ENCODE results near the gene UTRN.

The UTRN gene

DNA sequence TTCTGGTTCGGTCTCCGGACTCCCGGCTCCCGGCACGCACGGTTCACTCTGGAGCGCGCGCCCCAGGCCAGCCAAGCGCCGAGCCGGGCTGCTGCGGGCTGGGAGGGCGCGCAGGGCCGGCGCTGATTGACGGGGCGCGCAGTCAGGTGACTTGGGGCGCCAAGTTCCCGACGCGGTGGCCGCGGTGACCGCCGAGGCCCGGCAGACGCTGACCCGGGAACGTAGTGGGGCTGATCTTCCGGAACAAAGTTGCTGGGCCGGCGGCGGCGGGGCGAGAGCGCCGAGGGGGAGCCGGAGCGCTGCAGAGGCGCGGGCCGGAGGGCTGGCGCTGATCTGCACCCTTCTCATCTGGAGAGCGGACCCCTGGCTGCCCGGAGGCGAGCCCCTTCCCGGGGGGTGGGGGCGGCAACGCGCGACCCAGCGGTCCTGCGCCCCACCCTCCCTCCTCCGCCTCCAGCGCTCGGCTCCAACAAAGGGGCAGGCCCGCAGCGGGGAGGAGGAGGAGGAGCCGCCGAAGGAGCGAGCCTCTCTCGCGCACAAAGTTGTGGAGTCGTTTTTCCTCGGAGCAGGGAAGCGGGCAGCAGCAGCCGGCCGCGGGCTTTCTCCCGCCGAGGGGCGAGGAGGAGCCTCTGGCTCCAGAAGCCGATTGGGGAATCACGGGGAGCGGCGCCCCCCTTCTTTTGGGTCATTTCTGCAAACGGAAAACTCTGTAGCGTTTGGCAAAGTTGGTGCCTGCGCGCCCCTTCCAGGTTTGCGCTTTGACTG is at the start of gene UTRN:
TSS of gene UTRN (plus strand) at position 553 of the 765 bp plus-strand sequence. CDS start 6,494 bp downstream, outside the sequence.
- peak in 1 of 2 donors; percentile 35 for DNase-seq (ENCODE audit: low read depth in 2 of 2)

DNA sequence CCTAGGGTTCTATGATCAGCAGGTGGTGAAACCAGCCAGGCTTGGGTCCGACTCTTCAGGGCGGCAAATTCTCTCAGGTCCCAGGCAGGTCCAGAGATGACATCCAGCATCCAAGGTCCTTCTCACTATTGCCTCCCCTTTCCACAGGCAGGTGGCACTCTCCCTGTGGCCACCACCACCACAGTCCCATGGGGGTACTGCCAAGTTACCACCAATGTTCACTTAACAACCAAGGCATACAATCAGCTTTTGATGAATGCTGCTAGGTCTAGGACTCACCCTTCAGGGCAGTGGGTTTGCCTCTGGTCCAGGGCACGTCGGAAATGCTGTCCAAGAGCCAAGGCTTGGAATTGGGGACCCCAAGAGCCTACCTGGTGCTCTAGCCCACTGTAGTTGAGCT is 40.4 kb upstream of the UTRN start:
- DNase-seq (ENCODE audit: low read depth in 2 of 2): no peak

DNA sequence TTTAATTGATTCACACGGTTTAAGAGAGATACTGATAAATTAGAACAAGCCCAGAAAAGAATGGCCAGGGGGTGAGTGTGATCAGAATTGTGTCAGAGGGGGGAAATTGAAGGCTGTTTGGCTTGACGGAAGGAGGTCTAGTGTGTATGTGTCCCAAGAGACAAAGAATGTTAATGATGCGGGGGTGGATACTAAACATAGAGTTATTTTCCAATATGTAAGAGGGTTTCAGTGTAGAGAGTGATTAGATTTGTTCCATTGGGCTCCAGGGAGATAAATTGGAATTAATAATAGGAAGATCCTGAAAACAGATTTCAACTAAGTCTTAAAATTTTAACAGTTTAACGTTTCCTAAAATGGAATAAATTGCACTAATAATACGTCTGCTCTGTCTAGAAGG is 38.1 kb upstream of the UTRN start:
- no peak for DNase-seq (ENCODE audit: low read depth in 2 of 2)

DNA sequence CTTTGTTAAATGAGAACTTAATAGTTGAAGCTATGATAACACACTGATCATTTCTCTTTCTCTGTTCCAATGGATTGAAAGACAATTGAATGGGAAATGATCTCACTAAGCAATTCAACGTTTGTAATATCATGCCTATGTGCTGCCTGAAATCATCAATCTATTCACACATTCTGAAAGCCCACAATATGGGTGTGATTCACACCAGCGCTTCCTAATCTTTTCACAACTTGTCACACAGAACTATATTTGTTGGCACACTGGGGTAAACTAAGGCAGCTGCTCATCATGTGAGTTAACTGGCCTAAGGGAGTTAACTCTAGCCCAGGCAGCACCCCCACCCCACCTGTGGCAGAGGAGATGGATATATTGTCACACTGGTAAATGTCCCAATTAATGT is 37.1 kb upstream of the UTRN start:
- DNase-seq (ENCODE audit: low read depth in 2 of 2): no peak

DNA sequence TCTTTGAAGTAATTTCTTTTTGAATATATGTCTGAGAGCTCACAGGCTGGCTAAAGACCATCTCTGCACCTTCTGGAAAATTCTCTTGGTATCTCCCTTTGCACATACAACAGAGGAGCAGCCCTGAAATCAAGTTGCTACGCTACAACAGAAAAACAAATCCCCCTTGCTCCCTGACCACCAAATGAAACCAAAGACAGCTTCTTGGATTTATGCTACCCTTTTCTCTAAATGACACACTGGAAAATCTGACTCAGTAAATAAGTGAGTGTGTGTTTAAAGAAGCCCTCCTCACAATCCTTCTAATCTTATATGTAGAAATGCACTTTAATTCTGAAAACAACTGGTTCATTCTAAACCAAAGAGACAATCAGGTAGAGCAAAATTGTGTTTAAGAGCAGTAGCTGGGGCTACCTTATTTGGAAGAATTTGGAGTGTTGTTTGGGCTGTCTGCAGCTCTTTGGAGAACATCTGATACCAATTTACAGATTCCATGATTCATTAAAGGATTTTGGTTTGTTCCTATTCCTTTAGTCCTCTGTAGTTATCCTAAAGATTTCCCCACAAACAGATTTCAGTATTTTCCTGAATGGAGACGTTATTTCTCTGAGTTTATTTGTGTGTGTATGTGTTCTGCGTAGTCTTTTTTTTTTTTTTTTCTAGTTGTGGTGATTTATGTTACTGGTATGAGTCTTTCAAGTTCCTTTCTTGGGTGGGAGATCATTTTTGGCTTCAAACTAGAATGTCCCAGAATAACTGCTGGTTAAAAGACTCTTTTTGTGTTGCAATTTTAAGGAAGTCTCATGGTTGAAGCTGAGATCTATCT is 36.4 kb upstream of the UTRN start:
- DNase-seq (ENCODE audit: low read depth in 2 of 2): no peak

DNA sequence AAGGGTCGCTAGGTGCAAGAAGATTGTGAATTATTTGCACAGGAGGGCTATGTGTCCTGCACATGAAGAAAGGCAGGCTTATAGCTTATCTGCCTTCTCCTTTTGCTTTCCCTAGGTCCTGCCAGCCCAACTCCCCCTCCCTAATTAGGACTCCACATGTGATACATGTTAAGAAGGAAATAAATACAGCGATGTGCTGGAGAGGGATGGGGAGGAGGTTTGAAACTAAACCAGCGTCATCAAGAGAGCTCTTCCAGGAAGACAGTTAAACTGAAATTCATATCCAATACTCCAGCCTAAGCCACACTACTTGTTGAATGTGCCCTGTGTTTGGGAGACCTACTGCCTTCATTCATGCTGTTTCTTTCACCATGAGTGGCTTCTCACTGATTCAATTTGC is 34.9 kb upstream of the UTRN start:
- no peak for DNase-seq (ENCODE audit: low read depth in 2 of 2)

DNA sequence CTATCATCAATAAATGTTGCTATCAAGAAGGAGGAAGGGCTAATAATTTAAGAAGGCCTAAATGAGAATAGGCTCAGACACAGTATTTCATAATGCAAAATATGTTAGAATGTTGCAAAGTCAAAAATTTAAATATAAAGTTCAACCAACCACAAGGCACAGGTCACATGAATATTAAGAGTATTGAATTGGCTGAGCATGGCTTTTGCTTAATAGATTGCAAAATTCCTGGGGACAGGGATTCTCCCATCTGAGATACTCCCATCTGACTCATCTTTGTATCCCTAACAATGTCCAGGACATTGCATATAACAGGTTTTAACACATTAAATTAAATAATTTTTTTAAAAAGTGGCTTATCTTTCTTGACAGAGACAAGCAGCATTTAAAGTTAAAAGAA is 32.9 kb upstream of the UTRN start:
- no peak for DNase-seq (ENCODE audit: low read depth in 2 of 2)

DNA sequence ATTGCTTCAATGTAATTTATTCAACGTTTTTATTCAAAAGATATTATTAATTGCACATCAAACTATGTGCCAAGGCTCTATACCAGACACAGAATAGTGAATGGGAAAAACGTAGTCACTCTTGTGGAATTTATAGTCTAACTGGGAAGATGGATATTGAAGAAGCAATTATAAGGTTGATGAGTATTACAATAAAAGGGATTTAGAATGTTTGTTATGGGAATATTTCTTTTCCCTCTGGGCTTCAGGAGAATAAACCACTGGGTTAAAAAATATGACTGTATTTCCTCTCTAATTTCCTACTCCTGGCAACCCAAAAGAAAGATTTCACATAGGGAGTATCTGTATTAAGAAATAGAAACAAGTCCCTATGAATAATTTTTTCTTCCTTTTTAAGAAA is 25.1 kb upstream of the UTRN start:
- no peak for DNase-seq (ENCODE audit: low read depth in 2 of 2)

DNA sequence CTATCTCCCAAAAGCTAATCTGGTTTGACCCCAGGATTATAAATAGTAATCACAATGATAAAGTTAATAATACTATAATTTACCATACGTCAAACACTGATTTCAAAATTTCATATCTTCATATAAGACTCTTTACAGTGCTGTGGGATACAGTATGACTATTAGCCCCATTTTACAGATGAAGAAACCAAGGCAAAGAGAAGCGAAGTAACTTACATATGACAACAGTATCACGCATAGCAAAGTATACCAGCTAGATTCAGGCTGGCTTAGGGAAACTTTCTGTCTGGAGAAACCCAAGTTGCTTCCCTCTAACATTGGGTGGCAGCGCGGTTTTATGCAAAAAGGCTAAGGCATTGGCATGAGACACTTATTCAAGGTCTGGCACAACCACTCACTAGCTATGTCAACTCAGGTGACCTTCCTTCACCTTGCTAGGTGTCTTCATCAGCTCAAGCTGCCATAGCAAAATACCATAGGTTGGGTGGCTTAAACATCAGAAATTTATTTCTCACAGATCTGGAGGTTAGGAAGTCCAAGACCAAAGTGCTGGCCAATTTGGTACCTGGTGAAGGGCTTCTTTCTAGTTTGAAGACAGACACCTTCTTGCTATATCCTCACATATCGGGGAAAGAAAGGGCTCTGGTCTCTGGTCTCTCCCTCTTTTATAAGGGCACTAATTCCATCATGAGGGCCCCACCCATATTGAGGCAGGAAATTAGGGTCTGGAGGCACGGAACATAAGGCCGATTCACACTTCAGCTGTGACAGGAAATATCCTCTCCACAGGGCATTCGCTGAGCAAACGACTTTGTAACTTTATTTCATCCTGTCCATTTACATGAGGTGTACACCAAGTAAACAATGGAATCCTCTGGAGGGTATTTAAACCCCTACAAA is 22.4 kb upstream of the UTRN start:
- DNase-seq (ENCODE audit: low read depth in 2 of 2): peak in 1 of 2 donors; percentile 12

DNA sequence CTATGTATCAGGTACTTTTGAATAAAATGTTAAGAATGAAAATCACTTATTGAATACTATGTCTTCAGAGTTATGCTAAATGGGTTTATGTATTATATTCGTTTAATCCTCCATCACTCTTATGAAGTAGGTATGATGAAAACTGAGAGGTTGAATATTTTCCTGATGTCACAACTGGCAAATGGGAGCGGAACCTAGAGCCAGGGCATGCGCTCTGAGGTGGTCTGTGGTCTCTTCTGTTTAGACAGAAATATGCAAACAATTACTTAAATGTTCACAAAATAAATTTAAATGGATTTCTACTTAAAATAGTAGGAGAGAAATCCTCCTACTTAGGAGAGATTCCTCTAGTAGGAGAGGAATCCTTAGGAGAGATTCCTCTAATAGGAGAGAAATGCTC is 21.3 kb upstream of the UTRN start:
- DNase-seq (ENCODE audit: low read depth in 2 of 2): no peak

DNA sequence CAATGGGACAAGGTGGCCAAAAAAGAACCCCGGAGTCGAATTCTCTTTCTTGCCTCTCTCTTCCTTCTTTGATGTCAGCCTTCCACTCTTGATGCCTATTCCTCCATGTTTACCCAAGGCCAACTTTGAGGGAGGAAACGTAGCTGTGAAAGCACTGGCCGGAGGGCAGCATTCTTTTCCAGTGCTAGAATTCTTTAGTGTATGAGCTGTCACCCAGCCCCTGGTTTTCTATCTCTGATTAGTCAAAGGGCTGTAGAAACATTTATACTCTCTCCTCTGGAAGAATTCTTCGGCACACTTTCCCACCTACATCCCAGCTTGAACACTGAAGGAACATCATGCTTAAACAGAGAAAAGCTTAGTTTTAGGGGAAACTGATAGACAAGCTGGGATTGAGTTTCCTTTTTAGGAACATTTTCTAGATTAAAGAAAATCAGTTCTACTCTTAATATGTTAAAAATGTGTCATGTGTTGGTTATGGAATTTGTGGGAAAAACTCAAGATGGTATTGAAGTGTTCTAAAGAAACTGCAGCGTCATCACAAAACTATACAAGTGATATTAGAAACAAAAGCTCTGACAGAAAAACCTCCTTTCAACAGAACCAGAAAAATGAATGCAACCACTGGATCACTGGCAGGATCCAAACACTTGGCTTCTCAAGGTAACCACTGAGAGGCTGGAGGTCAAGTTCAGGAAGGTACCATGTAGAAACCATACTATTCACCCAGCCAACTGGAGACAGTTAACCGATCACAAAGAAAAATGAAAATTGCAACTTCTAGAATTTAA is 20.7 kb upstream of the UTRN start:
- DNase-seq (ENCODE audit: low read depth in 2 of 2): no peak

DNA sequence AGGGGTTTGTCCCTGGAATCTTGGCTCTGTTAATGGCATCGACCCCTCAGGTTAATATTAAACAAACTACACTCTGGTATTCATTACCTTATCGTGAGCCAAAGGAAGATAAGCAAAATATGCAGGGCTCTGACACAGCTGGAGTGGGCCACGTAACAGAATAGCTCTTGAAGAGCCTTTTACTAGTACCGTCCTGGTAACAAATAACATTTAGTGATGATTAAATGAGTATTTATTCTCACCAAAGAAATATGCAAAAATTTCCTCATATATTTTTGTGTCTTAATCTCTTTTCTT is 20.1 kb upstream of the UTRN start:
- DNase-seq (ENCODE audit: low read depth in 2 of 2): no peak

DNA sequence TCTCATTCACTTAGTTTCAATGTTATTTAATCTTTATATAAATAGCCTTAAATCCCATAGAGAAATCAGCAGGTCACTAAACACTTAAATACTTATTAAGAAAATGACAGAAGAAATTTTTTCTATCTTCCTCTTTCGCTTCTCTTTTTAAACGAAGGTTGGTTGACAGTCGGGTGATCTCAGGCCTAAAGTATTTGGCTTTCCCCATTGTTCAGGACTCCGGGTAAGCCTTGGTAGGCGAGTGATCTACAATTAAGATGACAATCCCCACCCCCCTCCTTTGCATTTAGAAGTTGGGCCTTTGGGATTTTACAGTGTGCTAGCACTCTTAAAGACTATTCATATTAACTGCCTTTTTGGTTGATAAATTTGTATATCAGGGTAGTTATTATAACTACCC is 19.7 kb upstream of the UTRN start:
- DNase-seq (ENCODE audit: low read depth in 2 of 2): no peak

DNA sequence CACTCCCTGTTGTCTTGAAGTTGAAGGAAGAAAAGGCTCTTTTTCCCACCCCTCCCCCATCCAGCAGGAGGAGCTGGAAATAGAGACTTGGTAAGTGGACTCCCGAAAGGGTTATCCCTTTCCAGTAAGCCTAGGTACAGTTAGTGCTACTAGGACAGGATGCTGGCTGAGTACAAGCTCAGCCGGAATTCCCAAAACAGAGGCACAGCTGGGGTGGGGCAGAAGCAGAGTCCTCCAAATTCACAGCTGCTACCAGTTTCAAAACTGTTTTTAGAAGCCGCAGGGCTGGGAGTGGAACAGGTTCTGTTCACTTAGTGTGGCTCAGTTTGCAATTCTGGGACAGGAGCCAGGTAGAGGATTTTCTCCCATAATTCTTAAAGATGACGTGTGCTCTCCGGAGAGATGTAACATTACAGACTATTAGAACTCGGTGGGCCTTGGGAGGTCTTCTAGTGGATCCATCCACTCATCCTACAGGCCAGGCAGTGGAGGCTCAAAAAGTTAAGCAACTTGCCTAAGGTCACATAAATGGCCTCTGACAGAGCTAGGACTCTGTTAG is 19.0 kb upstream of the UTRN start:
- no peak for DNase-seq (ENCODE audit: low read depth in 2 of 2)

DNA sequence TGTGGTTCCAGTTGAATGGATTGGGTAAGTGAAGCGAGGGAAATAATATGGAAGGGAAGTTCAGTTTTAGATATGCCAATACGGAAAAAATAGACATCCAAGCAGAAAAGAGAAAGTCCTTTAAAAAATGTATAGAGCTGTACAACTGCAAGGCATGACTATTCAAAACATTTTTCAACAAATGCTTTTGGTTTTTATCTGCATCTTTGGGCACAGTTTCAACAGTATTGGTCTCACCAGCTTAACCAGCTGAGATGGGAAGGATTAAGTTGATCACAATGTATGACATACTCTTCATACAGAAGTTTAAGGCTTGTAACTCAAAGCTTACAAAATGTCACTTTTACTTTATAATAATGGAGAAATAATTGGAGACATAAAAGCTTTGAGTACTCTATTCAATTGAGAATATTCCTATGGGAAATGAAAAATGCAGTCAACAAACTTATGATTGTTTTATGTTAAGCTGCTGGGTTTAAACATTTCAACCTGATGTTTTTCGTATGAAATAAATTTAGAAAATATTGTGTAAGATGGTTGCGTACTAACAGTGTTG is 16.3 kb upstream of the UTRN start:
- DNase-seq (ENCODE audit: low read depth in 2 of 2): no peak

DNA sequence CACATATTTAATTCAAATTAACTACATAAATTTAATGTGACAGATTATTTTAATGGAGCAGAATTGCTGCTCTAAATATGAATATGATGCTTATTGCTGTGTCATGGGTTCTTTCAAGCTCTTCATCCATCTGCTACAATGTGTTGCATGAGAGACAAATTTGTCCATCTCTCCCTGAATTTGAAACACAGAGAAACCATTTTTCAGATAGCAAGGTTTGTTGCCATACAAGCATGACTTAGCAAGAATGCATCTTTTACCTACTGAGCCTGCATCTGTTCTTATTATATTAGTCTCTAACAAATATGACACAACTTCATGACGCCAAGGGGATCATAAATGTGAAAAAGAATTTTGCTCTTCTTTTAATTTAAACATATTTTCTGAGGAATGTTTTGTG is 8.0 kb upstream of the UTRN start:
- no peak for DNase-seq (ENCODE audit: low read depth in 2 of 2)

DNA sequence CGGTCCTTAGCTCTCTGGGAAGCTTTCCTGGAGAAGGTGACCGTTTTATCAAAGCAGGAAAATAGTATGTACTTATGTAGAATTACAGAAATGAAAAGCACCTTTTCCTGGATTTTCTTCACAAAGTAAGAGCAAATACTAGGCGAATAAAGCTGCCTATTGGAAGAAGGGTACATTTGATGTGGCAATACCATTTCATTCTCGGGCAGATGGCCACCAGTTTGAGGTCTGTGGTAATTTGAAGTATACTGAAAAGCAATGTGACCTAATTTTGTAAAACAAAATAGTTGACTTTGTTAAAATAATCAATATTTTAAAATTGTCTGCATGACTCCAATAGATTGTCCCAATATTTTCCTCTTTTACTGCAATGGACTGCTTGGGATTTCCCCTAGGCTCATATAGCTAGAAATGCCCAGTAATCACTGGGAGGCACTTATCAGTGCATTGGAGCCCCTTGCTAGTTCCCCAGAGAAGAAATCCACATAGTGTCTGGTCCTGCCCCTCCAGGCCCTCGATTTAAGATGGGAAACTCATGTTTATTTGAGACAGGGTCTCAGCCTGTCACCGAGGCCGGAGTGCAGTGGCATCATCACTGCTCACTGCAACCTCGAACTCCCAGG is 7.4 kb upstream of the UTRN start:
- no peak for DNase-seq (ENCODE audit: low read depth in 2 of 2)

DNA sequence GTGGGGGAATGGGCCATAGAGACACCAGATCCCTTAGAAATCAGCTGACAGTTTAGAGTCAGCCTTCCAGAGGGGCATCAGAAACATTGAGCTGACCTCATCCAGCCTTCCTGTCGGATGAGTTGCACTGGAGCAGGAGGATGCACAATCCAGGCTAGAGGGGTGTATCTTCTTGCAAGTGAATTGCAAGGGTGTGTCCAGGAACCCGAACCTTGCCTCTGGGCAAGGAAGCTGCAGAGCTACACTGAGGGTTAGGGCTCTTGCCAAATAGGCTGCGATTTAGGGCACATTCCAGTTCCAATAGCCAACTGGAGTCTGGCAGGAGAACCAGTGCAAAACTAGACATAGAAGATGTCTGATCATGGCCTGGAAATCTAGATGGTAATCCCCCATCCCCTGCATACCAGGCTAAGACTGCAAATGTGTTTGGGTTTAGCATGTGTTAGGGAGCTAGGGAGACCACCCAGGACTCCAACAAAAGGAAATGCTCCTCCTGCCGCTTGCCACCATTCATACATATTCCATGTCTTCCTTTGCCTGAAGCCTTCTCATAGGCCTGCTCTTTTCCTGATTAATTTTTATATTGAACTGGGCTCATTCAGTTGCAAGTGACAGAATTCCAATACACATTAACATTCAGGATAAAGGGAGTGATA is 6.3 kb upstream of the UTRN start:
- no peak for DNase-seq (ENCODE audit: low read depth in 2 of 2)

DNA sequence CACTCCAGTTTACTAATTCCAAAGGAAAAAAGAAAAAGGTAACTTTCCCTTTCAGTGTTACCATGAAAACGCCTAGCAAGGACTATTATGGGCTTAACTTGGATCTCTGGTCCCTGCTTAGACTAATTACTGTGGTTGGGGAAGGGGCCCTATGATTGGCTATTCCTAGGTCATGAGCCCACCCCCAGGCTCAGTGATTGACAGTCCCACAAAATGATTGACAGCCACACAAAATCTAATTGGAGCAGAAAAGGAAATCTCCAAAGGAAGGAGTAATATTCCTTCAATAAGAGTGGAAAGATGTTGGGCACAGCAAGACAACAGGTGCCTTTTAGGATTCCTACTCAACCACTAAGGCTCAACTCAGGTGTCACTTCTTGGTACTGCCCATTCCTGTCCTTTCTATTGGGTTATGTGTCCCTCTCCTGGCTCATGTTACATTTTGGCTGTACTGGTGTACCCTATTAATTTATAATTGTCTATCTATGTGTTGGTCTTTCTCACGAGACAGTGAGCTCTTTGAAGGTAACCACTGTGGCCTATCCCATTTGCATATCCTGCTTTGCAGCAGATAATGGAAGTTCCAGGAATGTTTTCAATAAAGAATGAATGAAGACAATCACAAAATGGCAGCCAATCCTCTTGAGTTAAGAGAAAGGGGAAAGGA is 5.5 kb upstream of the UTRN start:
- DNase-seq (ENCODE audit: low read depth in 2 of 2): no peak
